ENCODE measurements around the gene STRN3. TPM values are rescaled to one million over a fixed set of nuclear protein-coding genes. Genes with fewer than 3 reads are reported as not detected.
"Not testable (repeated sequence)": the region's sequence is repeated elsewhere in the genome, so short reads cannot be mapped to it uniquely, and the experiment has no call there.

The STRN3 gene, protein sequence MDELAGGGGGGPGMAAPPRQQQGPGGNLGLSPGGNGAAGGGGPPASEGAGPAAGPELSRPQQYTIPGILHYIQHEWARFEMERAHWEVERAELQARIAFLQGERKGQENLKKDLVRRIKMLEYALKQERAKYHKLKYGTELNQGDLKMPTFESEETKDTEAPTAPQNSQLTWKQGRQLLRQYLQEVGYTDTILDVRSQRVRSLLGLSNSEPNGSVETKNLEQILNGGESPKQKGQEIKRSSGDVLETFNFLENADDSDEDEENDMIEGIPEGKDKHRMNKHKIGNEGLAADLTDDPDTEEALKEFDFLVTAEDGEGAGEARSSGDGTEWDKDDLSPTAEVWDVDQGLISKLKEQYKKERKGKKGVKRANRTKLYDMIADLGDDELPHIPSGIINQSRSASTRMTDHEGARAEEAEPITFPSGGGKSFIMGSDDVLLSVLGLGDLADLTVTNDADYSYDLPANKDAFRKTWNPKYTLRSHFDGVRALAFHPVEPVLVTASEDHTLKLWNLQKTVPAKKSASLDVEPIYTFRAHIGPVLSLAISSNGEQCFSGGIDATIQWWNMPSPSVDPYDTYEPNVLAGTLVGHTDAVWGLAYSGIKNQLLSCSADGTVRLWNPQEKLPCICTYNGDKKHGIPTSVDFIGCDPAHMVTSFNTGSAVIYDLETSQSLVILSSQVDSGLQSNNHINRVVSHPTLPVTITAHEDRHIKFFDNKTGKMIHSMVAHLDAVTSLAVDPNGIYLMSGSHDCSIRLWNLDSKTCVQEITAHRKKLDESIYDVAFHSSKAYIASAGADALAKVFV
- 23.1 and 25.8 TPM in 2 replicates for total RNA-seq

DNA sequence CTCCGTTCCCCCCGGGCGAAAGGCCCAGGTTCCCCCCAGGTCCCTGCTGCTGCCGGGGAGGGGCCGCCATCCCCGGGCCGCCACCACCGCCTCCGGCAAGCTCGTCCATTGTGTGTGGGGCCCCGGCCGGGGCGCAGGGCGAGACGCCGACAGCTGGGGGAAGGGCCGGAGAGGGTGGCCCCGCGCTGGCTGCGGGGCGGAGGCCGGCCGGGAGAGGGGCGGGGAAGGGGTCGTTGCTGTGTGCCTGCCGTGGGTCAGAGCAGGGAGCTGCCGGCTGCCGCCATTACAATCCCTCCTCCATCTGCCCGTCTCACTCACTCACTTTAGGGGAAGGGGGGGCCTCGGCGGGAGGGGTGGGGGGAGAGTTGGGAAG, at the start of gene STRN3:
TSS of gene STRN3 (minus strand) at position 303 of the 373 bp plus-strand sequence. CDS start at position 109, 194 bp downstream.
- intact Hi-C loops (cut with micrococcal nuclease), result loop anchor here (1.0 to 5.0 kb wide), 7 partner anchors 56 to 1177 kb away; partner anchors contain the start of genes DTD2, G2E3, HEATR5A and NUBPL

DNA sequence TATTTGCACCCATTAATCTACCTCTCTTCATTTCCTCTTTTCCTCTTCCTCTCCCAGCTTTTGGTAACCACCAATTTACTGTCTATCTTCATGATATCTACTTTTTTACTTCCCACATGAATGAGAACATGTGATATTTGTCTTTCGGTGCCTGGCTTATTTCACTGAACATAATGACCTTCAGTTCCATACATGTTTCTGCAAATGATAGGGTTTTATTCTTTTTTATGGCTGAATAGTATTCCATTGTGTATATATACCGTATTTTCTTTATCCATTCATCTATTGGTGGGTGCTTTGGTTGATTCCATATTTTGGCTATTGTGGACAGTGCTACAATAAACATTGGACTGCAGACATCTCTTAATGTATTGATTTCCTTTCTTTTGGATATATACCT, 49.0 kb upstream of the STRN3 start:
- intact Hi-C loops (cut with micrococcal nuclease), result no loop called here

DNA sequence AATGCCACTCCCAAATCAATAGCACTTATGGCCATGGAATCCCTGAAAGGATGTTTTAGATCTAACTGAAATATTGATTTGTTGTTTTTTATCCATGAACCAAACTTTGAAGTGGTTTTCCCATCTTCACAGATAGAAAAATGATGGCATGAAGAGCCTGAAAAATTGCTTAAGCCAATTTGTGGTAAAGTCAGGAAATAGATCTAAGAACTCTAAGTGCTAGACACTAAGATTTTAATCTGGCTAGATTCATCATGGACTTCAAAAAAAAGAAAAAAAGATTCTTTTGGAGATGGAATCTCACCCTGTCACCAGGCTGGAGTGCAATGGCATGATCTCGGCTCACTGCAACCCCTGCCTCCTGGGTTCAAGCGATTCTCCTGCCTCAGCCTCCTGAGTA, 45.0 kb upstream of the STRN3 start:
- intact Hi-C loops (cut with micrococcal nuclease), result no loop called here

DNA sequence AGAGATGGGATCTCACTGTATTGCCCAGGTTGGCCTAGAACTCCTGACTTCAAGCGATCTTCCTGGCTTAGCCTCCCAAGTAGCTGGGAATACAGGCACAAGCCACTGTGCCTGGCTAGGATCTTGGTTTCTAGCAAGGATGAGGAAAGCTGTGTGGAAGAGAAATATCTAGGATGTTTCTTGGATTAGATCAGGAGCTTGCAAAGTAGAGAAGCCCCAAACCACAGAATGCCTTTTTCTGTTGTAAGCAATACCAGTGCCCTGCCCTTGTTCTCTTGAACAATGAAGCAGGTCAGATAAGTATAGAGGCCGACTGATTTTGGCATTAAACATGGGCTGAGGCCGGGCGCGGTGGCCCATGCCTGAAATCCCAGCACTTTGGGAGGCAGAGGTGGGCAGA, 44.3 kb upstream of the STRN3 start:
- intact Hi-C loops (cut with micrococcal nuclease), result no loop called here

DNA sequence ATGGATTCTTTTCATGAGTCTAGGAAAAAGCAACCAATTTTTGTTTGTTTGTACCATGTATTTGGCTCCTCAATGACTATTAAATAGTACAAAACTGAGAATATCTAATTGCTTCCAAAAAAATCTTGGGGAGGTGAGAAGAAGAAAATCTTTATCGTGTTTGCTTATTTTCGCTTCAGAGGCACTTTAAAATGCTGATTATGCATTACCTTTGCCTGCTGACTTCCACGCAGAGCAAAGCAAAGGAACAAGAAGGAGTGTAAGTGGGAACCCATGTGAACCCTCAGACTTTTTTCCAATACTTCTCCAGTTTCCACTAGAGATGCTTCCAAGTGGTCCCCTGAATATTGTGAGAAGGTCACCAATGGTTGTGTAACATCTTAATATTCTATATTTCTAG, 43.2 kb upstream of the STRN3 start:
- intact Hi-C loops (cut with micrococcal nuclease), result no loop called here

DNA sequence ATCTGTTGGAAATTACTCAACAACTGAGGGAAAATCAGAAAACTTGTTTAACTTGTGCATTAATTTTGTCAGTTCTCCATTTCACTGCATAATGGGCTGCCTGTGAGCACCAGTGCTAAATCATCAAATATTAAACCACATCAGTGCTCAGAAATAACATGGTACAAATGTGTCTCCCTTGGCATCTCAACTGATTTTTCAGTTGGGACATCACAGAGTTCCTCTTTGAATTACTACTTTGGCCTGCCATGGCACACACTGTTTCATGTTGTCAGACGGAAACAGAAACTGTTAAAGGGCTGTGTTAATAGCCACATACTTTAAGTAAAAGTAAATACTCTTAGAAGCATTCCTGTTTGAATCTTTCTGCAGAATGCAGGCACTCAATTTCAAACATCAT, 42.1 kb upstream of the STRN3 start:
- intact Hi-C loops (cut with micrococcal nuclease), result no loop called here

DNA sequence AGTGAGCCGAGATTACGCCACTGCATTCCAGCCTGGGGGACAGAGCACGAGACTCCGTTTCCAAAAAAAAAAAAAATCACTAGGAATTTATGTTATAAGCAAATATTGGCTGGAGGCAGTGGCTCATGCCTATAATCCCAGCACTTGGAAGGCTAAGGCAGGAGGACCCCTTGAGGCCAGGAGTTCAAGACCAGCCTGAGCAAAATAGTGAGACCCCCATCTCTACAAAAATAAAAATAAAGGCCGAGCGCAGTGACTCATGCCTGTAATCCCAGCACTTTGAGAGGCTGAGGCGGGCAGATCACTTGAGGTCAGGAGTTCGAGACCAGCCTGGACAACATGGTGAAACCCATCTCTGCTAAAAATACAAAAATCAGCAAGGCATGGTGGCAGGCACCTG, 36.7 kb upstream of the STRN3 start:
- intact Hi-C loops (cut with micrococcal nuclease), result not testable (repeated sequence)

DNA sequence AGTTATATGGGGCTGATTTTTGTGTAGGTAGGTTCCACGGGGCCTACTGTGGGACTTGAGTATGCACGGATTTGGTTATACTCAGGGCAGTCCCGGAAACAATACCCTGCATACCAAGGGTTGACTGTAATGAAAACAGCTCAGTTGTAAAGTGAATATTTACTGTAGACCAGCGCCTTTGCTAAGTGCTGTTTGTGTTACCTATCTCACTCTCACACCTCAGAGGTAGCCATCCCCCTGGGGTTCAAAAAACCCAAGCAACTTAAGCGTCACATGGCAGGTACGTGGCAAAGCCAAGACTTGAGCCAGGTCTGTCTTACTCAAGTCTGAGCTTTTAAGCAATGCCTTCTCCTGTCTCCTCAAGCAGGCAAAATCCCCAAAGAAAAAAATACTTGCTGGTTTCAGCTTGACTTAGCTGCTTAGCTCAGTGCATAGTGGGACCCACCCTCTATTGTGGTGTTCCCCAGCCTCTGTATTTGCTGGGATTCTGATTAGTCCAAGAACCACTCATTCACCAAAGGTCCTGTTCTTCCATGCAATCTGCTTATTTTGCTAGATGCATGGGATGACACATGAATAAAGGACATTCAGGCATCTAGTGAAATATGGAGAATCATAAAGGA, 34.2 kb upstream of the STRN3 start:
- intact Hi-C loops (cut with micrococcal nuclease), result no loop called here

DNA sequence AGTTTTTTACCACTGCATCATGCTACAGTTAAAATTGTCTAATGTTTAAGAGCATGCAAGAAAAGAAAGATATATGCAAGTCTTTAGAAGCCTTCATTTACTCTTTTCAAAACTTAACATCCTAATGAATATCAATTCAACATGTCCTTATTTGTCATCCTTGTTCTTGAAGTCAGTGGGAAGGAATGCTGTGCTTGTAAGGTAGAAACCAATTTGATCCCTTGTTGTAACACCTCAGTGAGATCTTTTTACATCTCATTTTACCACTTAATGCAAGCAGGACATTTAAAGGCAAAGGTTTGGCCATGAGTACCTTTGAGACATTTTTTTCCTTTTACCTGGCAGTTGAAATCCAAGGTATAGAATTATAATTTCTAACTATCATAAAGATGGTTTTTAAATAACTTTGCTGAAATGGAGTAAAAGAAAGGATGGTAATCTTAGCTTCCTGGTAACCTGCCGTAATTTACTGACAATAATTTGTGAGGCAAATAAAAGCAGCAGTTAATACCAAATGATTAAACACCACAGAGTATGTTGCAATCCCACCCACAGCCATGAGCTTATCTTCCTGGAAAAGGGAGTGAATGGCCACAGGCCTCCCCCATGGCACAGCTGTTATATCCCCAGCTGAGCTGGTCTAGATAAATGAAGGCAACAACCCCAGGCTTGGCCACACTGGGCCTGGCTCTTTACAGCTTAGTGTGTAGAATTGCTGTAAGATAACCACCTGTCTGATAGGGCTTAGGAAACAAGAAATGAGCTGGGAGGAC, 33.2 kb upstream of the STRN3 start:
- intact Hi-C loops (cut with micrococcal nuclease), result no loop called here

DNA sequence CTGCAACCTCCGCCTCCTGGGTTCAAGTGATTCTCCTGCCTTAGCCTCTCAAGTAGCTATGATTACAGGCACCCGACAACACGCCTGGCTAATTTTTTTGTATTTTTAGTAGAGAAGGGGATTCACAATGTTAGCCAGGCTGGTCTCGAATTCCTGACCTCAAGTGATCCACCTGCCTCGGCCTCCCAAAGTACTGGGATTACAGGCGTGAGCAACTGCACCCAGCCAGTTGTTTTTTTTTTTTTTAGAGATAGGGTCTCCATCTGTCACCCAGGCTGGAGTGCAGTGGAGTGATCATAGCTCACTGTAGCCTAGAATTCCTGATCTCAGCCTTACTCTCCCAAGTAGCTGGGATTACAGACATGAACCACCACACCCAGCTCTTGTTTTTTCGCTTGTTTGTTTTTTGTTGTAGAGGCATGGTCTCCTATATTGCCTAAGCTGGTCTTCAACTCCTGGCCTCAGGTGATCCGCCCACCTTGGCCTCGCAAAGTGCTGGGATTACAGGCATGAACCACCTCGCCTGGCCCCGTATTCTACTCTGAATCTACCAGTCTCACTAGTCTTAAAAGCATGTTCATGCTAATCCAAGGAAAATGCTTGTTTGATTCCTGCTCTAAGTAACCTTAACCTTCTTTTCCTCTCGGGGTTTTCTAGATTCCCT, 31.7 kb upstream of the STRN3 start:
- intact Hi-C loops (cut with micrococcal nuclease), result no loop called here

DNA sequence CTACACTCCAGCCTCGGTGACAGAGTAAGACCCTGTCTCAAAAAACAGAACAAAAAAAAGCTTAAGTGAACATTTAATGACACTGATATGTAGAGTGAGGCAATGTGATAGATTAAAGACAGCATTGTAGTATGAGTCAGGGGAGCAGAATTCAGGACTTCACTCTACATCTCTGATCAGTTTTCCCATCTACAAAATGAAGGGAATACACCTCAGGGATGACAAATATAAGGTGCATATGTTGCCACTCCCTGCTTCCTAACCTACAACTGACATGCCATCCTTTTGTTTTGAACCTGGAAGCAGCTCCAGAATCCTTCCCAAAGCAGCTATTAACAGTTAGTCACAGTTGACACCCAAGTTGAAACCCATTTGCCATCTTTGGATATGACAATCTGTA, 30.9 kb upstream of the STRN3 start:
- intact Hi-C loops (cut with micrococcal nuclease), result no loop called here

DNA sequence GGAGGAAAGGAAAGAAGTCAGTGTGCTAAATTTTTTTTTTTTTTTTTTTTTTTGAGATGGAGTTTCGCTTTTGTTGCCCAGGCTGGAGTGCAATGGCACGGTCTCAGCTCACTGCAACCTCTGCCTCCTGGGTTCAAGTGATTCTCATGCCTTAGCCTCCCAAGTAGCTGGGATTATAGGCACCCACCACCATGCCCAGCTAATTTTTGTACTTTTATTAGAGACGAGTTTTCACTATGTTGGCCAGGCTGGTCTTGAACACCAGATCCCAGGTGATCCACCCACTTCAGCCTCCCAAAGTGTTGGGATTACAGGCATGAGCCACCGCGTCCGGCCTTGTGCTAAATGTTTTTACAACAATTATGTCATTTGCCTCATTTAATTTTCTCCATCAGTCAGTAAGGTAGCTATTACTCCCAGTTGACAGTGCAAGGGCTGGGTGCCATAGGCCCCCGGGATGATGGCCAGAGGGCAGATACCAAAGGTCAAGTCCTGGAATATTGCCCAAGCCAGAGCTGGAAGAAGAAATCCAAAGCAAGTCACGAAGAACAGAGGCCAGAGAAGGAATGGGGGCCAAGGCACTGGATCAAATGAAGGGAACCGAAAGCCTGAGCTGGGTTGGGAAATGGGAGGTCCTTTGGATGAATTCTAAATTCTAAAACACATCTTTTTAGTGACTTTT, 26.9 kb upstream of the STRN3 start:
- intact Hi-C loops (cut with micrococcal nuclease), result not testable (repeated sequence)

DNA sequence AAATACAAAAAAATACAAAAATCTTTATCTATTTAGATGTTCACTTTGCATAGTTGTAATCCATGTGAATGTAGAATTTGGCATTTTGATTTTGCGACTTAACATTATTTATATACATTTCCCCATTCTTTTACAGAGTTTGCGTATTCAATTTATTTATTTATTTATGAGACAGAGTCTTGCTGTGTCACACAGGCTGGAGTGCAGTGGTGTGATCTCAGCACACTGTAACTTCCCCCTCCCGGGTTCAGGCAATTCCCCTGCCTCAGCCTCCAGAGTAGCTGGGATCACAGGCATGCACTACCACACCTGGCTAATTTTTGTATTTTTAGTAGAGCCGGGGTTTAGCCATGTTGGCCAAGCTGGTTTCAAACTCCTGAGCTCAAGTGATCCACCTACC, 25.3 kb upstream of the STRN3 start:
- intact Hi-C loops (cut with micrococcal nuclease), result no loop called here

DNA sequence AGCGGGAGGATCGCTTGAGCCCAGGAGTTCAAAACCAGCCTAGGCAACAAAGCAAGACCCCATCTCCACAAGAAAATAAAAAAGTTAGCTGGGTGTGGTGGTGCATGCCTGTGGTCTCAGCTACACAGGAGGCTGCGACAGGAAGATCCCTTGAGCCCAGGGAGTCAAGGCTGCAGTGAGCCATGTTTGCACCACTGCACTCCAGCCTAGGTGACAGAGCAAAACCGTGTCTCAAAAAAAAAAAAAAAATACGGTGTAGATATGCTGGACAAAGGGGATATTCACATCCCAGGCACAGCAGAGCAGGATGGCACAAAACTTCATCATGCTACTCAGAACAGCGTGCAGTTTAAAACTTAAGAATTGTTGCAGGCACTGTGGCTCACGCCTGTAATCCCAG, 24.8 kb upstream of the STRN3 start:
- intact Hi-C loops (cut with micrococcal nuclease), result no loop called here

DNA sequence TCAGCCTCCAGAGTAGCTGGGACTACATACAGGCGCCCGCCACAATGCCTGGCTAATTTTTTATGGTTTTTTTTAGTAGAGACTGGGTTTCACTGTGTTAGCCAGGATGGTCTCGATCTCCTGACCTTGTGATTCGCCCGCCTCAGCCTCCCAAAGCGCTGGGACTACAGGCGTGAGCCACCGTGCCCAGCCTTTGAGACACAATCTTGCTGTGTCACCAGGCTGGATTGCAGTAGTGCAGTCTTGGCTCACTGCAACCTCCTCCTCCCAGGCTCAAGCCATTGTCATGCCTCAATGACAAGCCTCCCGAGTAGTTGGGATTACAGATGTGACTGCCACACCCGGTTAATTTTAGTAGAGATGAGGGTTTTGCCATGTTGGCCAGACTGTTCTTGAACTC, 21.3 kb upstream of the STRN3 start:
- intact Hi-C loops (cut with micrococcal nuclease), result no loop called here

DNA sequence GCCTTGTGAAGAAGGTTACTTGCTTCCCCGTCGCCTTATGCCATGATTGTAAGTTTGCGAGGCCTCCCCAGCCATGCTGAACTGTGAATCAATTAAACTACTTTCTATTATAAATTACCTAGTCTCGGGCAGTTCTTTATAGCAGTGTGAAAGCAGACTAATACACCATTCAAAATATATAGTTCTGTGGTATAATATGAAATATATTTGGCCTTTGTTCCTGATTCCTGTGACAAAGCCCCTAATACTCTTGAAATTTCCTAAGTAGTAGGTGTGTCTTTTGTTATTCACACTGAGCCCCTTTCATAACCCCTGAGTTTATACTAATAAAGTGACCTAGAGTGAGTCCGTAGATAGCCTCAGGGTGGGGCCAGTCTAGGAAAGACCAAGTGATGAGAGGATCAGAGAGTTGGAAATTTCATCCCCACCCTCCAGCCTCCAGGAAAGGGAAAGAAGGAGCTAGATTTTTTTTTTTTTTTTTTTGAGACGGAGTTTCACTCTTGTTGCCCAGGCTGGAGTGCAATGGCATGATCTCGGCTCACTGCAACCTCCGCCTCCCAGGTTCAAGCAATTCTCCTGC, 19.4 kb upstream of the STRN3 start:
- intact Hi-C loops (cut with micrococcal nuclease), result no loop called here

DNA sequence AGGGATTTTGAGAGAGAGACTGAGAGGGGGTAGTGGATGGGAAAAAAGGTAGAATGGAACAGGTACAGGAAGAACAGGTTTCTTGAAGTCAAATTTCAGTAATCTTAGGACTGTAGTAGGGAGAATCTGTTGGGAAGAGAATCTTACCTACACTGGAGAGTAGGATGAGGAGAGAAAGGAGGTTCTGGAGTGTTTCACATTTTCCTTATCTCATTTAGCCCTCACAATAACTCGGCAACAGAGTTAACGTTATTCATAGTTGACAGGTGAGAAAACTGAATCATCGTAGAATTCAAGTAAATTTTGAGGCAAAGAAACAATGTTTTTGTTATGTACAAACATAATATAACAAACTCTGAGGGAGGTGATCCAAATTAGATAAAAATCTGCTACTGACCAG, 17.2 kb upstream of the STRN3 start:
- intact Hi-C loops (cut with micrococcal nuclease), result no loop called here

DNA sequence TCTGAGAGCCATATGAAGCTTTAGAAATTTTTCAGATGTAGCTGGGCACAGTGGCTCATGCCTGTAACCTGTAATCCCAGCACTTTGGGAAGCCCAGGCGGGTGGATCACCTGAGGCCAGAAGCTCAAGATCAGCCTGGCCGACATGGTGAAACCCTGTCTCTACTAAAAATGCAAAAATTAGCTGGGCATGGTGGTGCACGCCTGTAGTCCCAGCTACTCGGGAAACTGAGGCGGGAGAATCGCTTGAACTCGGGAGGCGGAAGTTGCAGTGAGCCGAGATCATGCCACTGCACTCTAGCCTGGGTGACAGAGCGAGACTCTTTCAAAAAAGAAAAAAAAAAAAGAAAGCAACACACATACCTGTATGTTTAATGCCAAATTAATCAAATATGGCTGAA, 16.7 kb upstream of the STRN3 start:
- intact Hi-C loops (cut with micrococcal nuclease), result not testable (repeated sequence)

DNA sequence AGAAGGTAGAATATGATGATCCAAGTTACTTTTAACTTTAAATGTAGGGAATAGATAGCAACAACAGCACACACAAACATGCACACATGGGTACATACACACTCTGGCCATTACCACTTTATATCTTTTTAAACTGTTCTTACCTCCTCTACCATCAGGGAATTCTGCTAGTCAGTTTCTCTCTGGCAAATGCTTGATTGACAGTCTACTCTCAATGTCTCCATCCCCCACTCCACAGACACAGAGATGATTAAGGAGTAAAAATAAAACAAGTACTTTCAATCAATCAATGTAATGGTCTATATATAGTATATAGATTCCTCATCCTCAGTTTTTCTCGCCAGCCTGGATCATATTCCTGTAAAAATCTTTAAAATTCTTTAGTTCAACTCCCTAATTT, 16.1 kb upstream of the STRN3 start:
- intact Hi-C loops (cut with micrococcal nuclease), result no loop called here

All from T-helper 2 cell treated with Interferon-gamma antibody and Interleukin-4, amounts not matched to agents 100 ng/mL and 5 ng/mL, for 36 hours (primary cell).